ENCODE measurements around the gene COL5A1.
"Not testable (repeated sequence)": the region's sequence is repeated elsewhere in the genome, so short reads cannot be mapped to it uniquely, and the experiment has no call there.

The COL5A1 gene

GRCh38 chr9:134637696-134638501 is 3.7 kb upstream of the COL5A1 start:
- no peak for DNase-seq (ENCODE audit: insufficient read length, low spot score)
- no peak for FAIRE-seq

- FAIRE-seq (no peak), DNase-seq (ENCODE audit: insufficient read length, low spot score) (no peak)
Observed at GRCh38 chr9:134638502-134639090, 3.0 kb upstream of the COL5A1 start.

DNA sequence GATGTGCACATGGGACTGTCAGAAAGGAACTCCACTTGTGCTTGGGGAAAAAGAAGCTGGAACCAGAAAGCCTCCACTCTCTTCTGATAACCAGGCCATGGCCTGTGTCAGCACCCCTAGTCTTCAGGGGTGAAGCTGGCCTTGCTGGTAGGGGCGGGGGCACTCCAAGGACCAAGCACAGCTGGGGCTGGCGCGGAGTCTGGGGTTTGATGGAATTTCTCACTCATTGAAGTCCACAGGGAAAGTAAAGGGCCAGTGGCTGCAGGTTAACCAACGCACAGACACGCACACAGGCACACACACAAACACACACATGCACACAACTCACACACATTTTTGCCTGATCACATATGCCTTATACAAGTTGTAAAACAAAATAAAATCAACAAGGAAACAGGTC is 1.6 kb upstream of the COL5A1 start:
- no peak for FAIRE-seq

DNA sequence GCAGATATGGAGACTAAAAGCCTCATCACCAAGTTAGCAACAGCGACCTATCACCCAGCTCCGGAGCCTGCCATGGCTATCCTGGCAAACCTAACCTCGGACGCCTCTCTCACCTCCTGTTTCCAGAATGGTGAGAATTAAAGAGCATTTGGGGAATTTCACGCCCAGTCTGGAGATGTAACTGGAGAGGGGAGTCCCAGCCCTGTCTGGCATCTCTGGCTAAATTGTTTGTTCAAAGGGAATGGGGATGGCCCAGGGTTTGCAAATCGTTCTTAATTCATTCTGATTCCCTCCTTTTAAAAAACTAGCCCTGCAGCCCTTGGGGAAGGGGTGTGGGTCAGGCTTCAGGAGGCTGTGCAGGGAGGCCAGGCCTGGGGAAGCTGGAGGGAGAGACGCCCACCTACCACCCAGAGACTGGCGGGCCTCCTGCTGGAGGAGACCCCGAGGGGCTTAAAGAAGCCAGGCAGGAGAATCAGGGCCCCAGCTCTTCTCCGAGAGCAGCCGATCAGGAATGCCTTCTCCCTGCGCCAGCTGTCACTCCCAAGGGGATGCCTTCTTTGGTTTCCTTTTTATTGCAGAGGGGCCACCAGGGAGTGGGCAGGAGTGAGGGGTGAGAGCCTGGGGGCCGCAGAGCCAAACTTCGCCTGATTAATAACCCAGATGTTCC is 964 bp upstream of the COL5A1 start:
- FAIRE-seq (no peak), DNase-seq (ENCODE audit: insufficient read length, low spot score) (no peak)

More for the DNA sequence above, 1.6 kb upstream of the COL5A1 start:
- DNase-seq (ENCODE audit: insufficient read length, low spot score) = no peak

- no peak for DNase-seq (ENCODE audit: insufficient read length, low spot score)
- FAIRE-seq = no peak
Observed at GRCh38 chr9:134641990-134642384, 384 bp downstream of the COL5A1 start.

DNA sequence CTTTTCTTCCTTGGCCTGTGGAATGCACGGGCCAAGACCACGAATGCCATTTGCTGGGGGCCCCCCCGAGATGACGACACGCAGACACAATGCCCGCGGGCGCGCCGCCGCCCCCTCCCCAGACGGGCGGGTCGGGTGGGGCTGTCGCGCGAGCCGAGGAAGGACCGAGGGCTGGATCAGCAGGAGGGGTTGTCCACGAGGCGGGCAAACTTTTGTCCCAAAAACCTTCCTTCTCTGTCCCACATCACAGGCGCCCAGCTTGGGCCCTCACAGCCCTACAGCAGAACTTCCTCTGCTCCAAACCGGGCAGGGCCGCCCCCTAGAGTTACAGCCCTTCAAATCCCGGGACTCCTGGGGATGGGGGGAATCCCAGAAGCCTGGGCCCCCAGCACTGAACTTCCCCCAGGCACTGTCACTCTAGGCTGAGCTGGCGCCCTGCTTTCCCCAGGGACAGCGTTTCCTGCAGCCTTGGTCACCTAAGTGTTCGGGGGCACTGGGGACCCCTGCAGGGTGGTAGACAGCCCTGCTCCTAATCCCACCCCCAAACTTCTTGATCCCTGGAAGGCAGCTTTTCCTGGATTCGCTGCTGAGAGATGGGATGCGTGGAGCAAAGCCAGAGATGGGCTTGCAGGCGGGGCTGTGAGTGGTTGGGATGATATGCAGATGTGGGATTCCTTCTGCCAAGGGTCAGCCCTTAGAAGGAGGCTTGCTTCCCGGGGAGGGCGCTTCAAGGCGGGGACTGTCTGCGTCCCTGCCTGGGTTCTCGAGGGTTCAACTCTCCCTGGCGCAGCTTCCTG is 980 bp downstream of the COL5A1 start:
- FAIRE-seq = no peak
- peak; percentile 59 for DNase-seq (ENCODE audit: insufficient read length, low spot score)

DNA sequence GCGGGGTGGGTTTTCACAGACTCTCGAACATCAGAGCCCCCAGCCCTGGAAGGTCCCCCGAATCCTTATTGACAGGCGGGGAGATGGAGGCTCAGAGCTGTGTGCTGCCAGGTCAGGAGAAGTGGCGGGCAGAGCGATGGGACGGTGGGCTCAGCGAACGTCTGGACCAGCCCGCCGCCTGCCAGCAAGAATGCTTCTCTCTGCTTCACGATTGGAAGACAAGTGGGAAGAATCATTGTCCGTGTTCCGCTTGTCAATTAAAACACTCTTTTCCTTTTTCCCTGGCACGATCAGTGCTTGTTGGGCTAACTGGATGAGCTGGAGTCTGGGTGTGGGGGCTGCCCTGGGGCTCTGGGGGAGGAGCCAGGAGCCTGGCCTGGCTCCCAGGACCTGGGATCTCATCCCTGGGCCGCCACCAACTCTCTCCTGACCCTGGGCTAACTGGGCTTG is 1.6 kb downstream of the COL5A1 start:
- DNase-seq (ENCODE audit: insufficient read length, low spot score) = no peak
- FAIRE-seq = peak; percentile 4

- DNase-seq (ENCODE audit: insufficient read length, low spot score); FAIRE-seq: not testable (repeated sequence)
Observed at GRCh38 chr9:134644401-134644724, 2.8 kb downstream of the COL5A1 start.

DNA sequence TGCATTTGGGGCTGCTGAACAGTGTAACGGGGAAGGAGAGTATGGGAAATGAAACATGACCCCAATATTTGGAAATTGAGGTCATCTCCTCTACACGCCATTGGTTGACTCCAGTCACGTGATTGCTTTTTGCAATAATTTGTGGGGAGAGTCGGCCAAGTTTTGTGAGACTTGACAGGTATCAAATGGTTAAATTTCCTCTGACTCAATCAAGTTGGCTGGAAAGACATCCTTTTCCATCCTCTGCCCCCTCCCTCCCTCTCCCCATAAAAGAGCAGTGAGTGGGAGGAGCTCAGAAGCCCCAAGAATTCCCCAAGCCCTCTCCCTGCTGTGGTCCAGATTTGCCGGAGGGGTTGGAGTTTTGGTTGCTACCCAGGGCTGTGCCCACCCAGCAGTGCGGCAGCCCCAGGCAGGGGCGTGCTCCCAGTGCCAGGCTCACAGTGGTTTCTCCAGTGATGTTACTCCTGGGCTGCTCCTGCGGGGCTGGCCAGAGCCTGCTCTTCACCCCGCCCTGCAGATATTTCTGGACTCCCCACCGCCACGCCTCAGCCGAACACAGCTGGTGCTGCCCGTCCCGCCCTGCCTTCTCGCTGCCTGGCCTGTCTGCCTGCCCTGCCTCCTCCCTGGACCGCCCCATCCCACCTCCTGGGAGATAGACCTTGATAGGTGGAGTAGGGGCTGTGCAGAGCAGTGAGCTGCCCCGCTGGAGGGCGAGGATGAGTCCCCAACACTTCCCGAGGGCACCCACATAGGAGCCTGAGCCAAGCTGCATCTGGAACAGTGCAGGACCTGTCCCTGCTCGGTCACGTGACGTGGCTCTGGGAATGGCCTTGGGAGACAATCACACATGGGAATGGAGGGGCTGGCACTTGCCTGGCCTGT is 3.4 kb downstream of the COL5A1 start:
- peak; percentile 86 for DNase-seq (ENCODE audit: insufficient read length, low spot score)
- peak; percentile 67 for FAIRE-seq

DNA sequence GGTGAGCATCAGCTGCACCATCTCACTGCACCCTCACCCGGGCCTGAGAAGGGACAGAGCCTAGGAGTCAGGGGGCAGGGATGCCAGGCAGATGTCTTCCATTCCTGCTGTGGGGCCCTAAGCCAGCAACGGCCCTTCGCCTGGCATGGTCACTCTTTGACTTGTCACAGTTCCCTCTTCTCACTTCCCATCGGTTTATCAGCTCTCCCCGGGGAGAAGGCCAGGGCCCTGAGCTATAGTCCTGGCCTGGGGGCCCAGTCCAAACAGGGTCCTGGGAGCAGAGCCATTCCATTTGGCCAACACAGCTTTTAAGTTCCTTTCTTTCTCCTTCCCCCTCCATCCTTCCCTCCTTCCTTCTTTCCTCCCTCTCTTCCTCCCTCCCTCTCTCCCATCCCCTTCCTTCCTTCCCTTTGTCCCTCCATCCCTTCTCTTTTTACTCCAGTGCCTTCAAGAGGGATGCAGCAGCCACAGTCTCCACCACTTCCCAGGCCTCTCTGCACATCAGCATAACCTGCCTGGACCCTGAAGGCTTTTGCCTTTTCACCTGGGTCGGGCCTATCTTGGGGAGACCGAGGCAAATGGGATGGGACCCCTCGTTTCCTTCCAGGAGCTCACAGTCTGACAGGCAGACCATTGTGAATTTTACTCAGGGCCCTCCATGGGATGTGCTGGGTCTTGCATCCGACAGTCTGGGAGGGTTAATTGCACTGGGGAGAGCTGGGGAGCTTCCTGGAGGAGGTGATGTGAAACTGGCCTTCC is 4.2 kb downstream of the COL5A1 start:
- FAIRE-seq = no peak
- no peak for DNase-seq (ENCODE audit: insufficient read length, low spot score)

GRCh38 chr9:134647359-134648080 is 5.9 kb downstream of the COL5A1 start:
- FAIRE-seq = peak; percentile 13
- no peak for DNase-seq (ENCODE audit: insufficient read length, low spot score)

DNA sequence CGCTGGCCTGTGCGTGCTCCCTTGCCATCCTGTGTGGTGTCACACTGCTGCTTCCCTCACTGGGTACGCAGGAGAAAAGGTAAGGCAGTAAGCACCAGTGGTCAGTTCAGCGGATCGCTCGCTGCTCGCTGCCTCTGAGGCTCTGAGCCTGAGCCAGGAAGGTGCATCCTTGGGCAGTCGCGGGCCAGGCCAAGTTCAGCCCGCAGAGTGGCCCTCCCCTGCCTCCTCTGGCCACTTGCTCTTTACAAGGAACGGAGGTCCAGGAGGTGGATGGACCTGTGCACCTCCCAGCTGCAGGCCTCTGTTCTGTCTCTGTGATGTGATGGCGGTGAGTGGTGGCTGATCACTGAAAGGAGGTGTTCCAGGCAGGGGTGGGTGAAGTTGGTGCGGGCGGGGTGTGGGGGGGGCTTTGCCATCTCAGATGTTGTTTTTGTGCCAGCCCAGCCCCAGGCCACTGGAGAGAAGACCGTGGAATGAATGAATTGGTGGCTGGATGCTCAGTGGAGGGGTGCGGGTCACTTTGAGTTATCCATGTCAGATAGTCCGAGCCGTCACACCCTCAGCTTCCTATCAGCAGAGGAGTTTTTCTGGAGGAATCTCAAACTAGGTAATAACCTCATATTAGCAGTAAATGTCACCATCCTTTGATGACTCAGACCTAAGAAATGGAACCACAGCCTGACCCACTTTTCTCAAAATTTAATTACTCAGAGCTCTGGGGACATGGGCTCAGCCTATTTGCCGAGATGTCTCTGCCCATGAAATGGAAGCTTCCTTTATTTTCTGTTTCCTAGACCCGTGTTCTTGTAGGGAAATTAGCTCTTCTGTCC is 7.3 kb downstream of the COL5A1 start:
- DNase-seq (ENCODE audit: insufficient read length, low spot score) (no peak), FAIRE-seq (no peak)

GRCh38 chr9:134650431-134651190 is 9.0 kb downstream of the COL5A1 start:
- no peak for FAIRE-seq
- DNase-seq (ENCODE audit: insufficient read length, low spot score) = no peak

GRCh38 chr9:134651226-134651905 is 9.8 kb downstream of the COL5A1 start:
- FAIRE-seq (no peak), DNase-seq (ENCODE audit: insufficient read length, low spot score) (no peak)

DNA sequence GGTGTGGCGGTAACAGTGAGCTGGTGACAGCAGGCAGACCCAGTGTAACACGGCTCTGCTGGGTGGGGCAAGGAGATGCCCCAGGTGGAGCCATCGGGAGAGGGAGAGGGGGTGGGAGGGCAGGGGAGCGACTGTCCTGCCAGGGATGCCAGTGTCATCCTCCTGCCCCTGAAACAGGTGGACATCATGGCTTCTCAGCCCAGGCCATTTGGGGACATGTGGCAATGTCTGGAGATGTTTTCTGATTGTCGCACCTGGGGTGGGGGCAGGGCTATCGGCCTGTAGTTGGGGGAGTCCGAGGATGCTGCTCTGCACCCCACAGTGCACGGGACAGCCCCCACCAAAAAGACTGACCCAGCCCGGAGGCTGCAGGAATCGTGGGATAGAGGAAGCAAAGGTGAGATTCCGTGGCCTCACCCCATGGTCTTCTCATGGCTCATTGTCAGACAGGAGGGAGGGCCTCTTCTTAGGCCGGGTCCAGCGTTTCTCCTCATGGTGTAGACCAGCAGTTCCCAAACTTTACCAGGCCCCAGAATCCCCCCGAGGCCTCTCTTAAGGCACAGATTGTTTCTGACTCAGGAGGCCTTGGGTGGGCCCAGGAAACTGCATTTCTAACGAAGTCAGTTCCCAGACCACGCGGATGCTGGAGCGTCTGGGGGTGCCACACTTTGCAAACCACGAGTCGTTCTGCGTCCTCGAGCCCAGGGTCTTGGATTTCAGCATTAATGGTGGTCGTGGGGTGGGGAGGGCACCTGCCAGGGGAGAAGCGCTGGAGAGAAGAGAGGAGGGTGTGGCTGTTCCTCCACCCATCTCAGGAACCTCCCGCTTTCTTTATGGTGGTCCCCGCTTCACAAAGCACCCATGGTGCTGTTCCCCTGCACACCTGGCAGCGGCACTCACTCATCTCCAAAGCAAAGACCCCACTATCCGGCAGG is 11.0 kb downstream of the COL5A1 start:
- no peak for DNase-seq (ENCODE audit: insufficient read length, low spot score)
- FAIRE-seq = no peak
